MM.1S (cell line): ENCODE data around the gene RET.

Experiments used
- DNase-seq: peaks from one replicate; pipeline ENCODE4 v3.0.0-alpha.2; 2015
- H2AFZ ChIP-seq: fragments of 300-600 bp; sonication (generic); 2 replicates; pipeline ENCODE4 v1.6.0; 2016; ENCODE audit warnings: antibody characterized with exemption, low read length
- H3F3A ChIP-seq: fragments of 300-600 bp; sonication (generic); 2 replicates; pipeline ENCODE4 v1.6.1; 2016; ENCODE audit warnings: mild to moderate bottlenecking, antibody characterized with exemption, low read length, moderate library complexity, mixed read lengths; ENCODE audit not compliant: insufficient read depth
- H3K27ac ChIP-seq: fragments of 300-600 bp; sonication (generic); 2 replicates; pipeline ENCODE4 v1.5.1; 2016; ENCODE audit warnings: mild to moderate bottlenecking, low read length
- H3K27me3 ChIP-seq: fragments of 300-600 bp; sonication (generic); replicated peaks from 2 replicates; pipeline ENCODE4 v1.6.0; 2016; ENCODE audit warnings: low read length; ENCODE audit not compliant: insufficient read depth
- H3K36me3 ChIP-seq: fragments of 300-600 bp; sonication (generic); replicated peaks from 2 replicates; pipeline ENCODE4 v1.6.1; 2016; ENCODE audit warnings: mild to moderate bottlenecking, low read length, mixed read lengths; ENCODE audit not compliant: insufficient read depth
- H3K4me1 ChIP-seq: fragments of 300-600 bp; sonication (generic); 2 replicates; pipeline ENCODE4 v1.6.1; 2016; ENCODE audit warnings: low read length, mixed read lengths
- H3K4me2 ChIP-seq: fragments of 300-600 bp; sonication (generic); 2 replicates; pipeline ENCODE4 v1.6.0; 2016; ENCODE audit warnings: low read depth, low read length
- H3K4me3 ChIP-seq: fragments of 300-600 bp; sonication (generic); 2 replicates; pipeline ENCODE4 v1.5.1; 2016; ENCODE audit warnings: low read length, mixed read lengths
- H3K79me2 ChIP-seq: fragments of 300-600 bp; sonication (generic); 2 replicates; pipeline ENCODE4 v1.6.1; 2016; ENCODE audit warnings: mixed run types, low read length, mixed read lengths
- H3K9ac ChIP-seq: fragments of 300-600 bp; sonication (generic); 2 replicates; pipeline ENCODE4 v1.6.1; 2016; ENCODE audit warnings: low read length, mixed read lengths
- H3K9me2 ChIP-seq: fragments of 300-600 bp; sonication (generic); replicated peaks from 2 replicates; pipeline ENCODE4 v1.6.1; 2016; ENCODE audit warnings: mild to moderate bottlenecking, low read length, mixed read lengths; ENCODE audit not compliant: insufficient read depth
- H3K9me3 ChIP-seq: fragments of 300-600 bp; sonication (generic); replicated peaks from 2 replicates; pipeline ENCODE4 v1.6.1; 2016; ENCODE audit warnings: mild to moderate bottlenecking, low read length, mixed read lengths; ENCODE audit not compliant: insufficient read depth
- H4K20me1 ChIP-seq: fragments of 300-600 bp; sonication (generic); 2 replicates; pipeline ENCODE4 v1.6.1; 2016; ENCODE audit warnings: mild to moderate bottlenecking, low read length, moderate library complexity, mixed read lengths; ENCODE audit not compliant: insufficient read depth
- CTCF ChIP-seq: fragments of 300-600 bp; sonication (generic); IDR thresholded peaks from 2 replicates; pipeline ENCODE4 v1.5.1; 2016; ENCODE audit warnings: antibody characterized with exemption, low read length, mixed read lengths
- EZH2 ChIP-seq: fragments of 300-600 bp; sonication (generic); optimal IDR thresholded peaks from 2 replicates; pipeline ENCODE3; 2017; ENCODE audit warnings: low read depth, mild to moderate bottlenecking, antibody characterized with exemption, low read length, mixed read lengths
- EZH2phosphoT487 ChIP-seq: fragments of 300-600 bp; sonication (generic); IDR thresholded peaks from 2 replicates; pipeline ENCODE4 v1.6.1; 2018; ENCODE audit warnings: antibody characterized with exemption, low read length

The RET gene

GRCh38 chr10:43156590-43157341, 79.9 kb downstream of the RET start:
- Histone ChIP-seq H3K9ac (no peak overlapping the region), H4K20me1 (peaks cover 4% of the 10 kb centered on the region; the same call in 1 of the 2 replicates), H3K9me3 (no peaks in the 10 kb centered on the region), H3K9me2 (no peaks in the 10 kb centered on the region), H3K4me2 (no peak overlapping the region), H3K27me3 (no peaks in the 10 kb centered on the region), H3K4me1 (no peaks in the 10 kb centered on the region), H3F3A (no peaks in the 10 kb centered on the region), H3K27ac (no peak overlapping the region), H3K79me2 (peaks cover 73% of the 10 kb centered on the region), H3K4me3 (no peak overlapping the region), H2AFZ (no peak overlapping the region), H3K36me3 (peaks cover 2% of the 10 kb centered on the region; the same call in 1 of the 2 replicates)
- DNase-seq = no peak
- TF ChIP-seq EZH2 = no peak

GRCh38 chr10:43158636-43159035, 81.8 kb downstream of the RET start:
- no peaks in the 10 kb centered on the region for H3K27me3 ChIP-seq
- no peaks in the 10 kb centered on the region for H3F3A ChIP-seq
- H2AFZ ChIP-seq = no peak overlapping the region
- H3K4me1 ChIP-seq = no peaks in the 10 kb centered on the region
- H3K27ac ChIP-seq = no peak overlapping the region
- H3K9ac ChIP-seq = no peak overlapping the region
- H3K9me3 ChIP-seq = no peaks in the 10 kb centered on the region
- no peak for TF ChIP-seq EZH2
- no peak for TF ChIP-seq EZH2phosphoT487
- peaks cover 61% of the 10 kb centered on the region for H3K79me2 ChIP-seq
- 0 out of 2 replicates have a peak, but pooled peaks cover 4% of the 10 kb centered on the region for H4K20me1 ChIP-seq
- no peaks in the 10 kb centered on the region for H3K9me2 ChIP-seq
- no peak for DNase-seq
- H3K4me3 ChIP-seq = no peak overlapping the region
- peaks cover 7% of the 10 kb centered on the region; the same call in 1 of the 2 replicates for H3K36me3 ChIP-seq
- no peak overlapping the region for H3K4me2 ChIP-seq

GRCh38 chr10:43160046-43160920, 83.4 kb downstream of the RET start:
- Histone ChIP-seq H2AFZ (no peak overlapping the region), H3K79me2 (peaks cover 49% of the 10 kb centered on the region), H4K20me1 (no peaks in the 10 kb centered on the region), H3K27ac (no peak overlapping the region), H3K9me2 (no peaks in the 10 kb centered on the region), H3K36me3 (peaks cover 7% of the 10 kb centered on the region; the same call in 1 of the 2 replicates), H3K9ac (no peak overlapping the region), H3K4me1 (no peaks in the 10 kb centered on the region), H3K9me3 (no peaks in the 10 kb centered on the region), H3K4me3 (no peak overlapping the region), H3F3A (no peaks in the 10 kb centered on the region), H3K27me3 (no peaks in the 10 kb centered on the region), H3K4me2 (no peak overlapping the region)
- no peak for DNase-seq
- no peak for TF ChIP-seq EZH2
- no peak for TF ChIP-seq CTCF
- TF ChIP-seq EZH2phosphoT487 = no peak

- H3K36me3 ChIP-seq = peaks cover 7% of the 10 kb centered on the region; the same call in 1 of the 2 replicates
These were observed 84.0 kb downstream of the RET start for GRCh38 chr10:43160921-43161255.

More at GRCh38 chr10:43160921-43161255, 84.0 kb downstream of the RET start:
- DNase-seq = no peak
- Histone ChIP-seq H3K27ac (no peak overlapping the region), H3K79me2 (peaks cover 43% of the 10 kb centered on the region), H3K9me3 (no peaks in the 10 kb centered on the region), H3K4me3 (no peak overlapping the region), H3K9ac (no peak overlapping the region), H4K20me1 (no peaks in the 10 kb centered on the region), H3K4me1 (no peaks in the 10 kb centered on the region), H2AFZ (no peak overlapping the region), H3K9me2 (no peaks in the 10 kb centered on the region), H3F3A (no peaks in the 10 kb centered on the region), H3K27me3 (no peaks in the 10 kb centered on the region), H3K4me2 (no peak overlapping the region)
- TF ChIP-seq EZH2 = no peak
- no peak for TF ChIP-seq CTCF
- no peak for TF ChIP-seq EZH2phosphoT487
